NCI-H1417 treated with DMSO at 0.1 percent for 48 hours (cell line): ENCODE data around the gene NEDD4.

Source experiments
- DNase-seq: peaks from one replicate; lab custom pipeline; 2025; lab: John Stamatoyannopoulos, UW

NEDD4 gene

GRCh38 chr15:55780292-55780691 lies 213.1 kb downstream of the NEDD4 start:
- no peak for DNase-seq

DNA sequence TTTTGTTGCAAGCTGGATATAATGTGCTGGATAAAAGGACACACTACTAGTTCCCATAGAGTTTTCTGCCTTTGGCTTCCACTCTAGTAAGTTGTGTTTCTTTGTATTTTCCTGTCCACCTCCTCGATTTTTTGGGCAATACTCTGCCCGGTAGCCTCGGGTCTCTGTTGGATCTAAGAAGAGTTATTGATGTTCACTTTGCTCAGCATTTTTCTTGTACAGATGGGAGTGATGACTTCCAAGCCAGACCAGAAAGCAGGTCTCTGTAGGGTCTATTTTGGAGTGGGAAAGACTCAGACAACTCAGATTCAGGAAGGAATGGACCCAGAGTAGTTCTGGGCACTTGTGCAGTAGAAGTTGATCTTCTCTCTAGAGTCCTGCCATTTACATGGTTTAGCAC lies 214.5 kb downstream of the NEDD4 start:
- DNase-seq = no peak
